Activated naive CD4-positive, alpha-beta T cell treated with anti-CD3 and anti-CD28 coated beads, Interleukin-2, amount 50 U/mL, for 72 hours (primary cell): ENCODE measurements around the gene EVI2B. TPM values are rescaled to one million over a fixed set of nuclear protein-coding genes. Genes with fewer than 3 reads are reported as not detected.
"Not testable (repeated sequence)": the region's sequence is repeated elsewhere in the genome, so short reads cannot be mapped to it uniquely, and the experiment has no call there.

Experiments
- ATAC-seq, 2 donors: fragments of 150-1000 bp; cut with Tn5 transposase; 2 replicates each; pipeline ENCODE4 v1.10.0; 2021; ENCODE audit warnings: mild to moderate bottlenecking in 2 of 2, moderate library complexity in 2 of 2
- DNase-seq, 2 donors: peaks; one replicate each; pipeline ENCODE4 v3.0.0; 2021 to 2022; ENCODE audit warnings: low spot score in 2 of 2
- H3K27ac Mint-ChIP-seq, 2 donors: one replicate each; pipeline ENCODE4 v1.8.0; 2022; ENCODE audit warnings: mild to moderate bottlenecking in 2 of 2, mixed read lengths in 2 of 2
- H3K36me3 Mint-ChIP-seq, 2 donors: one replicate each; pipeline ENCODE4 v1.8.0; 2022; ENCODE audit warnings: mixed read lengths in 2 of 2
- H3K9me3 Mint-ChIP-seq, 2 donors: one replicate each; pipeline ENCODE4 v1.8.0; 2022; ENCODE audit warnings: mixed read lengths in 2 of 2
- total RNA-seq, 2 donors: library from RNA; stranded (reverse); gene quantifications; one replicate each; pipeline ENCODE4 v1.2.3, GENCODE V29; 2022

Gene EVI2B
- total RNA-seq, 2 donors from 2014 or later: 7.4 to 16.1 TPM

- Mint-ChIP-seq H3K36me3 (peaks cover 12 to 14% of the 10 kb centered on the region in 2 donors), H3K27ac (peak overlapping the region; percentile 90 to 96), H3K9me3 (no peaks in the 10 kb centered on the region)
- ATAC-seq (peak; percentile 40 to 56), DNase-seq (no peak)
Measured at GRCh38 chr17:31318851-31319661, 5.2 kb upstream of the EVI2B start.

GRCh38 chr17:31318298-31318801 lies 4.5 kb upstream of the EVI2B start:
- Mint-ChIP-seq H3K9me3 (no peaks in the 10 kb centered on the region), H3K36me3 (peaks cover 12 to 14% of the 10 kb centered on the region in 2 donors), H3K27ac (peak overlapping the region; percentile 90 to 96)
- ATAC-seq (peak; percentile 62 to 75), DNase-seq (peak; percentile 49 to 67)

GRCh38 chr17:31314782-31315100 lies 887 bp upstream of the EVI2B start:
- no peaks in the 10 kb centered on the region for H3K9me3 Mint-ChIP-seq
- peak overlapping the region; percentile 90 to 95 for H3K27ac Mint-ChIP-seq
- peaks cover 12 to 14% of the 10 kb centered on the region in 2 donors for H3K36me3 Mint-ChIP-seq
- DNase-seq (no peak), ATAC-seq (no peak)

GRCh38 chr17:31312223-31312622 lies 1.6 kb downstream of the EVI2B start:
- not testable (repeated sequence) for ATAC-seq, H3K36me3 Mint-ChIP-seq, H3K9me3 Mint-ChIP-seq
- H3K27ac Mint-ChIP-seq: peak overlapping the region; percentile 84 to 91
- DNase-seq: peak in 1 of 2 donors; percentile 30

- Mint-ChIP-seq H3K27ac (peak overlapping the region; percentile 84 to 91), H3K36me3 (peaks cover 0 to 8% of the 10 kb centered on the region in 2 donors), H3K9me3 (no peaks in the 10 kb centered on the region)
- ATAC-seq (peak in 1 of 2 donors; percentile 19), DNase-seq (no peak)
Measured at GRCh38 chr17:31311526-31311925, 2.3 kb downstream of the EVI2B start.

- peaks cover 0 to 13% of the 10 kb centered on the region in 2 donors for H3K36me3 Mint-ChIP-seq
- DNase-seq: no peak
- peak; percentile 21 to 26 for ATAC-seq
- H3K9me3 Mint-ChIP-seq: no peaks in the 10 kb centered on the region
- H3K27ac Mint-ChIP-seq: peak overlapping the region; percentile 84 to 91
Measured at GRCh38 chr17:31310886-31311285, 3.0 kb downstream of the EVI2B start.

- DNase-seq (peak in 1 of 2 donors; percentile 21), ATAC-seq (peak; percentile 31 to 39)
- Mint-ChIP-seq H3K27ac (peak overlapping the region; percentile 84 to 91), H3K36me3 (peaks cover 2 to 20% of the 10 kb centered on the region in 2 donors), H3K9me3 (peaks cover 0 to under 1% of the 10 kb centered on the region in 2 donors)
Measured at GRCh38 chr17:31310260-31310659, 3.6 kb downstream of the EVI2B start.

- DNase-seq (no peak), ATAC-seq (no peak)
- H3K36me3 Mint-ChIP-seq: peaks cover 9 to 22% of the 10 kb centered on the region in 2 donors
- peaks cover 4 to 6% of the 10 kb centered on the region in 2 donors for H3K9me3 Mint-ChIP-seq
- peak overlapping the region; percentile 84 to 91 for H3K27ac Mint-ChIP-seq
Measured at GRCh38 chr17:31309556-31309955, 4.3 kb downstream of the EVI2B start.

- H3K9me3 Mint-ChIP-seq: peaks cover 4 to 12% of the 10 kb centered on the region in 2 donors
- H3K27ac Mint-ChIP-seq: peak overlapping the region; percentile 84 to 91
- no peak for DNase-seq
- peak; percentile 70 to 75 for ATAC-seq
- H3K36me3 Mint-ChIP-seq: peaks cover 15 to 30% of the 10 kb centered on the region in 2 donors
Measured at GRCh38 chr17:31308372-31309334, 5.2 kb downstream of the EVI2B start.

- no peak for DNase-seq
- Mint-ChIP-seq H3K27ac (peak overlapping the region in 1 of 2 donors; percentile 84), H3K9me3 (peaks cover 4 to 12% of the 10 kb centered on the region in 2 donors), H3K36me3 (peaks cover 15 to 38% of the 10 kb centered on the region in 2 donors)
- ATAC-seq: peak; percentile 28 to 40
Measured at GRCh38 chr17:31307640-31308039, 6.2 kb downstream of the EVI2B start.

GRCh38 chr17:31299624-31300023 lies 14.2 kb downstream of the EVI2B start:
- no peak overlapping the region for H3K27ac Mint-ChIP-seq
- peaks cover 0 to 6% of the 10 kb centered on the region in 2 donors for H3K9me3 Mint-ChIP-seq
- no peak for DNase-seq
- no peak for ATAC-seq
- H3K36me3 Mint-ChIP-seq: peaks cover 7 to 20% of the 10 kb centered on the region in 2 donors

GRCh38 chr17:31297090-31297489 lies 16.8 kb downstream of the EVI2B start, which contains the start of gene OMG:
Gene OMG, minus strand, starts transcription at chr17:31297239. Its CDS starts 908 bp downstream, at chr17:31296331.
- Mint-ChIP-seq H3K36me3 (no peaks in the 10 kb centered on the region), H3K27ac (no peak within 1 kb of the TSS), H3K9me3 (no peaks in the 10 kb centered on the region)
- ATAC-seq (no peak), DNase-seq (no peak)

GRCh38 chr17:31296142-31296541 lies 17.7 kb downstream of the EVI2B start:
- Mint-ChIP-seq H3K9me3 (no peaks in the 10 kb centered on the region), H3K27ac (no peak overlapping the region), H3K36me3 (no peaks in the 10 kb centered on the region)
- ATAC-seq (no peak), DNase-seq (no peak)

- Mint-ChIP-seq H3K9me3 (no peaks in the 10 kb centered on the region), H3K27ac (no peak overlapping the region), H3K36me3 (no peaks in the 10 kb centered on the region)
- ATAC-seq (no peak), DNase-seq (no peak)
Measured at GRCh38 chr17:31295489-31295871, 18.4 kb downstream of the EVI2B start.

- Mint-ChIP-seq H3K36me3 (no peaks in the 10 kb centered on the region), H3K9me3 (no peaks in the 10 kb centered on the region), H3K27ac (no peak overlapping the region)
- no peak for ATAC-seq
- DNase-seq: no peak
Measured at GRCh38 chr17:31294820-31295488, 18.9 kb downstream of the EVI2B start.

GRCh38 chr17:31294231-31294630 lies 19.6 kb downstream of the EVI2B start:
- ATAC-seq: no peak
- Mint-ChIP-seq H3K9me3 (no peaks in the 10 kb centered on the region), H3K27ac (no peak overlapping the region), H3K36me3 (no peaks in the 10 kb centered on the region)
- no peak for DNase-seq
